ENCODE data around the gene CCDC88B. TPM values are rescaled to one million over a fixed set of nuclear protein-coding genes. Genes with fewer than 3 reads are reported as not detected.

CCDC88B gene
- total RNA-seq, 1 experiment from 2014 or later = 9.6 TPM

- Histone ChIP-seq H3F3A (ENCODE audit: insufficient read depth, low read depth) (peaks cover 22% of the 10 kb centered on the region; the same call in 1 of the 2 replicates), H3K4me3 (no peak overlapping the region), H3K4me1 (replicated peaks; ENCODE audit: insufficient read depth) (peaks cover 42% of the 10 kb centered on the region), H3K9me2 (ENCODE audit: insufficient read depth) (no peaks in the 10 kb centered on the region), H2AFZ (no peak overlapping the region), H3K36me3 (ENCODE audit: low read depth) (0 out of 2 replicates have a peak, but pooled peaks cover 2% of the 10 kb centered on the region), H3K27ac (peak overlapping the region; percentile 37), H4K20me1 (ENCODE audit: insufficient read depth) (peaks cover 6% of the 10 kb centered on the region; the same call in 1 of the 2 replicates), H3K4me2 (peak overlapping the region; percentile 92; the same call in 1 of the 2 replicates), H3K27me3 (ENCODE audit: insufficient read depth, low read depth) (no peaks in the 10 kb centered on the region), H3K79me2 (ENCODE audit: low read depth) (peaks cover 18% of the 10 kb centered on the region), H3K9me3 (ENCODE audit: insufficient read depth, low read depth) (no peaks in the 10 kb centered on the region)
- TF ChIP-seq, protein P1, sequence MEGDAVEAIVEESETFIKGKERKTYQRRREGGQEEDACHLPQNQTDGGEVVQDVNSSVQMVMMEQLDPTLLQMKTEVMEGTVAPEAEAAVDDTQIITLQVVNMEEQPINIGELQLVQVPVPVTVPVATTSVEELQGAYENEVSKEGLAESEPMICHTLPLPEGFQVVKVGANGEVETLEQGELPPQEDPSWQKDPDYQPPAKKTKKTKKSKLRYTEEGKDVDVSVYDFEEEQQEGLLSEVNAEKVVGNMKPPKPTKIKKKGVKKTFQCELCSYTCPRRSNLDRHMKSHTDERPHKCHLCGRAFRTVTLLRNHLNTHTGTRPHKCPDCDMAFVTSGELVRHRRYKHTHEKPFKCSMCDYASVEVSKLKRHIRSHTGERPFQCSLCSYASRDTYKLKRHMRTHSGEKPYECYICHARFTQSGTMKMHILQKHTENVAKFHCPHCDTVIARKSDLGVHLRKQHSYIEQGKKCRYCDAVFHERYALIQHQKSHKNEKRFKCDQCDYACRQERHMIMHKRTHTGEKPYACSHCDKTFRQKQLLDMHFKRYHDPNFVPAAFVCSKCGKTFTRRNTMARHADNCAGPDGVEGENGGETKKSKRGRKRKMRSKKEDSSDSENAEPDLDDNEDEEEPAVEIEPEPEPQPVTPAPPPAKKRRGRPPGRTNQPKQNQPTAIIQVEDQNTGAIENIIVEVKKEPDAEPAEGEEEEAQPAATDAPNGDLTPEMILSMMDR (conservative IDR thresholded peaks at IDR 0.05) = peak; percentile 64
- no peak for TF ChIP-seq EZH2 (IDR thresholded peaks at IDR 0.05; ENCODE audit: low read depth)
- POLR2A ChIA-PET (ENCODE audit: unreplicated experiment) = interaction anchor here (0.5 to 0.6 kb wide), 2 partner anchors 90 to 1141 kb away, joined by 5 to 19 read pairs; no protein-coding TSS in a partner anchor
- intact Hi-C loops (cut with micrococcal nuclease; ENCODE audit: unreplicated experiment) = loop anchor here (5.0 kb wide), 2 partner anchors 131 to 196 kb away; no protein-coding TSS in a partner anchor
- BruUV-seq (replicated peaks) = no TSS peak
- DNase-seq = peak; percentile 56 to 67
- CTCF ChIA-PET = interaction anchor here (0.6 to 4.3 kb wide), 15 partner anchors 15 to 332 kb away, joined by 3 to 87 read pairs (median 6); partner anchors contain the start of genes PRDX5 and TRMT112
These were observed 16.8 kb downstream of the CCDC88B start for GRCh38 chr11:64356498-64357411.

DNA sequence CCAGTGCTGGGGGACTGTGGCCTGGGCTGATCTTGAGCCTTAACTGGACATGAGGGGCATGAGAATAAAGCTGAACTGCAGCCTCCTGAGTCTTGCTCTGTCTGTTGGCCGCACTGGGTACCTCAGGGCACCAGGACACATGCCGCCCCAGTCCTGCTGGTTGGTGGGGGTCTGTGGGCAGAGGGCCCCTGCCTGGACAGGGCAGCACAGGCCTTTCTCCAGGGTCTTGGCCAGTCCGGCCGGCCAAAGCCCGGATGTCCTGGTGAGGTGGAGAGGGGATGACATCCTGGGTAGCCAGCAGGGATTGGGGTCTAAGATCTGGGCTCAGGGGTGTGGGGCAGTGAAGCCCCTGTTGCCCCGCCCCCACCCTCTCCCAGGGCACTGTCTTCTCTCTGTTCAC lies 17.4 kb downstream of the CCDC88B start:
- POLR2A ChIA-PET (ENCODE audit: unreplicated experiment) = interaction anchor here (0.5 to 1.1 kb wide), 7 partner anchors 25 to 308 kb away, joined by 3 to 12 read pairs (median 5); partner anchors contain the start of genes ESRRA, PRDX5 and TRMT112
- no peaks in the 10 kb centered on the region for H3K27me3 ChIP-seq (ENCODE audit: insufficient read depth, low read depth)
- CTCF ChIA-PET = interaction anchor here (0.6 to 3.1 kb wide), 8 partner anchors 9 to 91 kb away, joined by 3 to 36 read pairs (median 5); partner anchors contain the start of genes PRDX5 and TRMT112
- peaks cover 18% of the 10 kb centered on the region for H3K79me2 ChIP-seq (ENCODE audit: low read depth)
- H2AFZ ChIP-seq = no peak overlapping the region
- H3F3A ChIP-seq (ENCODE audit: insufficient read depth, low read depth) = peaks cover 22% of the 10 kb centered on the region; the same call in 1 of the 2 replicates
- DNase-seq = no peak
- 0 out of 2 replicates have a peak, but pooled peaks cover 8% of the 10 kb centered on the region for H3K36me3 ChIP-seq (ENCODE audit: low read depth)
- H4K20me1 ChIP-seq (ENCODE audit: insufficient read depth) = peaks cover 6% of the 10 kb centered on the region; the same call in 1 of the 2 replicates
- H3K4me1 ChIP-seq (replicated peaks; ENCODE audit: insufficient read depth) = peaks cover 42% of the 10 kb centered on the region
- no peaks in the 10 kb centered on the region for H3K9me3 ChIP-seq (ENCODE audit: insufficient read depth, low read depth)
- H3K4me3 ChIP-seq = no peak overlapping the region
- peak overlapping the region; percentile 37 for H3K27ac ChIP-seq
- TF ChIP-seq, protein P1 (conservative IDR thresholded peaks at IDR 0.05) = no peak
- no peak for TF ChIP-seq EZH2 (IDR thresholded peaks at IDR 0.05; ENCODE audit: low read depth)
- H3K9me2 ChIP-seq (ENCODE audit: insufficient read depth) = no peaks in the 10 kb centered on the region
- BruUV-seq (replicated peaks) = no TSS peak
- peak overlapping the region; percentile 92 for H3K4me2 ChIP-seq
- intact Hi-C loops (cut with micrococcal nuclease; ENCODE audit: unreplicated experiment) = loop anchor here (5.0 kb wide), 2 partner anchors 130 to 195 kb away; no protein-coding TSS in a partner anchor
